Measurements from ENCODE around the gene ZNF804A.

Gene ZNF804A

DNA sequence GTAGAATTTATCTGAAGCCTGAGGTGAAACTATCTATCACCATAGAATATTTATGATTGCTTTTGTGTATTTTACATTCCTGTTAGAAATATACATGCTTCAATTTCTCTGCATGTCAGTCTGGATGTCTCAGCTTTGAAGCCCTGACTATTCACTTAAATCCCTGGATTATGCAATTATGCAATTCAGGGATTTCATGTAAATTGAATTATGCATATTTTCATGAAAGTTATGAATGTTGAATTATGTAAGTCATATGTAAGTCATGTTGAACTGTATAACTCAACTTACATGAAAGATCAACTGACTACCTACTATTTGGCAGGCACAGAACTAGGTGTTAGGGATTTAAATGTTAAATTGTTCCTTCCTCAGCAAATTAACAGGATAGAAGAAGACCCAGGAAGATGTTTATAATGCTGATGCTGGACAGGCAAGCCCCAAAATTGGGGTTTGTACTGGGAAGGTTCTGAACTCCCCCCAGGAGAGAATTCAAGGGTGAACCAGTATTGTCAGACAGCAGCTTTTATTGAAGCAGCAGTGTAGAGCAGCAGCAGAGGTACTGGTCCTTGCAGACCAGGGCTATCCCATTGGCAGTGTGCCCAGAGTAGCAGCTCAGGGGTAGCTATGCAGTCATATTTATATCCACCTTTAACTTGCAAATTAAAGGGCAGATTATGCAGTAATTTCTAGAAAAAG is 236.5 kb downstream of the ZNF804A start:
- ATAC-seq (ENCODE audit: insufficient read depth, low read depth), result no peak
- H3K27me3 ChIP-seq (ENCODE audit: insufficient read depth, low read length, poor library complexity), result no peaks in the 10 kb centered on the region
- no peak overlapping the region for H3K4me2 ChIP-seq (ENCODE audit: insufficient read depth, low read length)
- H3K79me2 ChIP-seq (ENCODE audit: insufficient read depth, low read length), result no peaks in the 10 kb centered on the region
- H2AFZ ChIP-seq (ENCODE audit: low read depth, low read length), result no peak overlapping the region
- H3K36me3 ChIP-seq (ENCODE audit: insufficient read depth, low read length), result no peaks in the 10 kb centered on the region
- DNase-seq, result no peak
- no peak overlapping the region for H3K4me3 ChIP-seq (ENCODE audit: low read depth in 1 of 2, low read length in 2 of 2)
- TF ChIP-seq, protein P1, sequence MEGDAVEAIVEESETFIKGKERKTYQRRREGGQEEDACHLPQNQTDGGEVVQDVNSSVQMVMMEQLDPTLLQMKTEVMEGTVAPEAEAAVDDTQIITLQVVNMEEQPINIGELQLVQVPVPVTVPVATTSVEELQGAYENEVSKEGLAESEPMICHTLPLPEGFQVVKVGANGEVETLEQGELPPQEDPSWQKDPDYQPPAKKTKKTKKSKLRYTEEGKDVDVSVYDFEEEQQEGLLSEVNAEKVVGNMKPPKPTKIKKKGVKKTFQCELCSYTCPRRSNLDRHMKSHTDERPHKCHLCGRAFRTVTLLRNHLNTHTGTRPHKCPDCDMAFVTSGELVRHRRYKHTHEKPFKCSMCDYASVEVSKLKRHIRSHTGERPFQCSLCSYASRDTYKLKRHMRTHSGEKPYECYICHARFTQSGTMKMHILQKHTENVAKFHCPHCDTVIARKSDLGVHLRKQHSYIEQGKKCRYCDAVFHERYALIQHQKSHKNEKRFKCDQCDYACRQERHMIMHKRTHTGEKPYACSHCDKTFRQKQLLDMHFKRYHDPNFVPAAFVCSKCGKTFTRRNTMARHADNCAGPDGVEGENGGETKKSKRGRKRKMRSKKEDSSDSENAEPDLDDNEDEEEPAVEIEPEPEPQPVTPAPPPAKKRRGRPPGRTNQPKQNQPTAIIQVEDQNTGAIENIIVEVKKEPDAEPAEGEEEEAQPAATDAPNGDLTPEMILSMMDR (IDR thresholded peaks at IDR 0.05; ENCODE audit: borderline replicate concordance, extremely low read depth, low read length, poor library complexity, severe bottlenecking), result no peak
- TF ChIP-seq EZH2 (IDR thresholded peaks at IDR 0.05; ENCODE audit: borderline replicate concordance, low read depth, low read length, severe bottlenecking), result no peak
- no peaks in the 10 kb centered on the region for H3K9me3 ChIP-seq (ENCODE audit: insufficient read depth, low read length, severe bottlenecking)
- no peak overlapping the region for H3K9ac ChIP-seq (ENCODE audit: low read depth, low read length)
- H3K27ac ChIP-seq (ENCODE audit: low read length), result no peak overlapping the region
- no peaks in the 10 kb centered on the region for H4K20me1 ChIP-seq (ENCODE audit: insufficient read depth, low read length)
- no peaks in the 10 kb centered on the region for H3K4me1 ChIP-seq (ENCODE audit: insufficient read depth, low read length)

DNA sequence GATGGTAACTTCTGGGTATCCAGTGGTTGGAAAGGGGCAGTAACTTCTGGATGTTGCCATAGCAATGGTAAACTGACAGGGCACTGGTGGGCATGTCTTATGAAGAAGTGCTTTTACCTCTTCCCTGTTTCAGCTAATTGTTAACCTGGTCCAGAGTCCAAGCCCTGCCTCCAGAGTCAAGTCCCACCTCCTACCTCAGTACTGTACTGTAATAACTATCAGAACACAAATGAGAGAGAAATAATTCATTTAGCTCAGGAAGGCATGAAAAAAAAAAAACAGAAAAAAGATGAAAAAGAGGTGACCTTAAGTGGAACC is 237.0 kb downstream of the ZNF804A start:
- DNase-seq (no peak), ATAC-seq (ENCODE audit: insufficient read depth, low read depth) (no peak)
- no peak overlapping the region for H2AFZ ChIP-seq (ENCODE audit: low read depth, low read length)

DNA sequence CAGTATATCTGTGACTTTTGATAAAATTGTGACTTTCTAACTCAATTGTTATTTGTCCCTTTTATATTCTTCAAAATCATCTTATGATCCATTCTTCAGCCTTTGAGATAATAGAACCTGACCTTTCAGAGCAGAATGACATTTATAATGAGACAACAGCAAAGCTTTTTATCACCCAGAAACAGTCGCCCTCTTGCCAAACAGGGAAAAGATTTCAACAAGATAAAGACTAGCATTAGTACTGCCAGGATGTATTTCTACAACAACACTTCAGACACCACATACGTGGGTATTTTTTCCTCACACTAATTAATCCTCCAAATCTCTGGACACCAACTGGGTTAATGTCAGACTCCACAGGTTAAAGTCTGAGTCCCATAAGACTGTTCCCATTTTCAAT is 249.0 kb downstream of the ZNF804A start:
- ATAC-seq (ENCODE audit: insufficient read depth, low read depth) (no peak), DNase-seq (no peak)
- H3K9me3 ChIP-seq (ENCODE audit: insufficient read depth, low read length, severe bottlenecking), result no peaks in the 10 kb centered on the region
- no peak overlapping the region for H3K4me3 ChIP-seq (ENCODE audit: low read depth in 1 of 2, low read length in 2 of 2)
- H3K36me3 ChIP-seq (ENCODE audit: insufficient read depth, low read length), result no peaks in the 10 kb centered on the region
- no peaks in the 10 kb centered on the region for H3K4me1 ChIP-seq (ENCODE audit: insufficient read depth, low read length)
- no peaks in the 10 kb centered on the region for H3K79me2 ChIP-seq (ENCODE audit: insufficient read depth, low read length)
- no peak overlapping the region for H2AFZ ChIP-seq (ENCODE audit: low read depth, low read length)
- TF ChIP-seq, protein P1 (IDR thresholded peaks at IDR 0.05; ENCODE audit: borderline replicate concordance, extremely low read depth, low read length, poor library complexity, severe bottlenecking), result no peak
- TF ChIP-seq EZH2 (IDR thresholded peaks at IDR 0.05; ENCODE audit: borderline replicate concordance, low read depth, low read length, severe bottlenecking), result no peak
- no peak overlapping the region for H3K4me2 ChIP-seq (ENCODE audit: insufficient read depth, low read length)
- H3K27ac ChIP-seq (ENCODE audit: low read length), result no peak overlapping the region
- H3K9ac ChIP-seq (ENCODE audit: low read depth, low read length), result no peak overlapping the region
- H3K27me3 ChIP-seq (ENCODE audit: insufficient read depth, low read length, poor library complexity), result no peaks in the 10 kb centered on the region
- H4K20me1 ChIP-seq (ENCODE audit: insufficient read depth, low read length), result no peaks in the 10 kb centered on the region

More for the DNA sequence above, 237.0 kb downstream of the ZNF804A start:
- Histone ChIP-seq H3K4me3 (ENCODE audit: low read depth in 1 of 2, low read length in 2 of 2) (no peak overlapping the region), H3K9me3 (ENCODE audit: insufficient read depth, low read length, severe bottlenecking) (no peaks in the 10 kb centered on the region), H3K4me2 (ENCODE audit: insufficient read depth, low read length) (no peak overlapping the region), H3K4me1 (ENCODE audit: insufficient read depth, low read length) (no peaks in the 10 kb centered on the region), H4K20me1 (ENCODE audit: insufficient read depth, low read length) (no peaks in the 10 kb centered on the region), H3K27ac (ENCODE audit: low read length) (no peak overlapping the region), H3K79me2 (ENCODE audit: insufficient read depth, low read length) (no peaks in the 10 kb centered on the region), H3K36me3 (ENCODE audit: insufficient read depth, low read length) (no peaks in the 10 kb centered on the region), H3K9ac (ENCODE audit: low read depth, low read length) (no peak overlapping the region), H3K27me3 (ENCODE audit: insufficient read depth, low read length, poor library complexity) (no peaks in the 10 kb centered on the region)
- TF ChIP-seq, protein P1 (IDR thresholded peaks at IDR 0.05; ENCODE audit: borderline replicate concordance, extremely low read depth, low read length, poor library complexity, severe bottlenecking), result no peak
- TF ChIP-seq EZH2 (IDR thresholded peaks at IDR 0.05; ENCODE audit: borderline replicate concordance, low read depth, low read length, severe bottlenecking), result no peak
